Measurements from ENCODE around the gene ERG. TPM values are rescaled to one million over a fixed set of nuclear protein-coding genes. Genes with fewer than 3 reads are reported as not detected.

The ERG gene
- total RNA-seq, 1 experiment from 2014 or later: 0.11 TPM

- Histone ChIP-seq H2BK15ac (ENCODE audit: low read depth, low read length) (no peak overlapping the region), H3K79me1 (ENCODE audit: insufficient read depth, low read depth, low read length, poor library complexity, severe bottlenecking) (no peaks in the 10 kb centered on the region), H4K91ac (ENCODE audit: insufficient read length, low read depth, low read length) (no peak overlapping the region), H3K27ac (ENCODE audit: insufficient read length, low read depth, low read length) (no peak overlapping the region), H2BK20ac (ENCODE audit: low read depth, low read length, poor library complexity, severe bottlenecking) (no peak overlapping the region), H2BK5ac (ENCODE audit: insufficient read length, low read length) (no peak overlapping the region), H3K23ac (ENCODE audit: insufficient read length, low read depth, low read length) (no peak overlapping the region), H3K23me2 (ENCODE audit: insufficient read length, low read depth, low read length, poor library complexity, severe bottlenecking) (no peaks in the 10 kb centered on the region), H3K9me3 (ENCODE audit: control insufficient read depth, low read depth, low read length) (no peaks in the 10 kb centered on the region), H2AFZ (ENCODE audit: low read length) (no peak overlapping the region), H4K5ac (ENCODE audit: insufficient read length, low read depth, low read length) (no peak overlapping the region), H3T11ph (ENCODE audit: low read length) (no peak overlapping the region), H3K18ac (ENCODE audit: insufficient read length, low read depth, low read length) (no peak overlapping the region), H2BK12ac (ENCODE audit: insufficient read length, low read depth, low read length) (no peak overlapping the region), H3K4ac (ENCODE audit: low read depth, low read length) (no peak overlapping the region), H4K20me1 (ENCODE audit: control insufficient read depth, insufficient read depth, insufficient read length) (no peaks in the 10 kb centered on the region), H4K8ac (replicated peaks; ENCODE audit: insufficient read length, low read depth, low read length) (no peak overlapping the region), H3K27me3 (ENCODE audit: insufficient read depth, low read length) (no peaks in the 10 kb centered on the region; the same call in 1 of the 2 replicates), H3K14ac (ENCODE audit: insufficient read depth, low read length) (no peak overlapping the region), H3K56ac (ENCODE audit: insufficient read length, low read depth, low read length) (no peak overlapping the region), H2AK5ac (ENCODE audit: insufficient read length, low read length) (no peak overlapping the region), H3K4me1 (ENCODE audit: insufficient read depth, low read length) (peaks cover 5% of the 10 kb centered on the region; the same call in 1 of the 2 replicates), H3K79me2 (ENCODE audit: insufficient read depth, low read length) (no peaks in the 10 kb centered on the region), H3K4me2 (ENCODE audit: insufficient read depth, insufficient read length, low read length) (no peak overlapping the region), H3K9ac (ENCODE audit: extremely low read depth, insufficient read length, low read length) (no peak overlapping the region), H2BK120ac (ENCODE audit: low read depth, low read length, poor library complexity, severe bottlenecking) (no peak overlapping the region)
- peaks cover 31% of the 10 kb centered on the region for H3K27me3 Mint-ChIP-seq (ENCODE audit: low read depth)
- no peaks in the 10 kb centered on the region; a peak in 2 of 5 replicates for H3K9me3 Mint-ChIP-seq
- no peak overlapping the region for H3K27ac Mint-ChIP-seq
- DNase-seq: no peak
- H3K4me3 Mint-ChIP-seq: no peak overlapping the region
- TF ChIP-seq CTCF (conservative IDR thresholded peaks at IDR 0.05): no peak
- H3K36me3 Mint-ChIP-seq (ENCODE audit: insufficient read depth in 1 of 3, low read depth in 3 of 3): no peaks in the 10 kb centered on the region
- no CpG with 5 or more reads among the region's 12 CpGs for WGBS (ENCODE audit: extremely low coverage, insufficient read length, low lambda C conversion rate)
- H3K4me1 Mint-ChIP-seq: peaks cover 25 to 30% of the 10 kb centered on the region in 2 experiments
Observed at GRCh38 chr21:38476385-38476784, 21.9 kb downstream of the ERG start.

Measured in H9 (cell line).